Measurements from ENCODE around the gene RSPH3.
"Not testable (repeated sequence)": the region's sequence is repeated elsewhere in the genome, so short reads cannot be mapped to it uniquely, and the experiment has no call there.

The RSPH3 gene

GRCh38 chr6:158970640-158971275 lies 29.2 kb downstream of the RSPH3 start:
- no peak for DNase-seq

- DNase-seq: no peak
Measured at GRCh38 chr6:158969148-158969547, 30.9 kb downstream of the RSPH3 start.

GRCh38 chr6:158963020-158963808 lies 36.8 kb downstream of the RSPH3 start:
- DNase-seq: no peak

GRCh38 chr6:158962371-158962770 lies 37.6 kb downstream of the RSPH3 start:
- no peak for DNase-seq

- no peak for DNase-seq
Measured at GRCh38 chr6:158960026-158960425, 40.0 kb downstream of the RSPH3 start.

GRCh38 chr6:158959552-158959951 lies 40.5 kb downstream of the RSPH3 start:
- no peak for DNase-seq

GRCh38 chr6:158958504-158959386 lies 41.3 kb downstream of the RSPH3 start:
- DNase-seq: no peak

- DNase-seq: no peak
Measured at GRCh38 chr6:158955255-158955654, 44.7 kb downstream of the RSPH3 start.

- DNase-seq: no peak
Measured at GRCh38 chr6:158954753-158955152, 45.2 kb downstream of the RSPH3 start.

GRCh38 chr6:158952011-158952410 lies 48.0 kb downstream of the RSPH3 start:
- not testable (repeated sequence) for DNase-seq

- DNase-seq: not testable (repeated sequence)
Measured at GRCh38 chr6:158951565-158951964, 48.4 kb downstream of the RSPH3 start.

GRCh38 chr6:158947284-158947683 lies 52.7 kb downstream of the RSPH3 start:
- DNase-seq: no peak

GRCh38 chr6:158943380-158944032 lies 56.5 kb downstream of the RSPH3 start:
- no peak for DNase-seq

GRCh38 chr6:158942349-158942748 lies 57.7 kb downstream of the RSPH3 start:
- no peak for DNase-seq

GRCh38 chr6:158941246-158941645 lies 58.8 kb downstream of the RSPH3 start:
- no peak for DNase-seq

- no peak for DNase-seq
Measured at GRCh38 chr6:158939255-158940159, 60.5 kb downstream of the RSPH3 start.

GRCh38 chr6:158938811-158939254 lies 61.2 kb downstream of the RSPH3 start:
- no peak for DNase-seq

GRCh38 chr6:158938220-158938619 lies 61.8 kb downstream of the RSPH3 start:
- no peak for DNase-seq

GRCh38 chr6:158934157-158934556 lies 65.8 kb downstream of the RSPH3 start:
- DNase-seq: no peak

GRCh38 chr6:158933079-158933595 lies 66.9 kb downstream of the RSPH3 start:
- DNase-seq: no peak

GRCh38 chr6:158928068-158928467 lies 71.9 kb downstream of the RSPH3 start:
- no peak for DNase-seq

- DNase-seq: no peak
Measured at GRCh38 chr6:158926414-158926813, 73.6 kb downstream of the RSPH3 start.

Data from COR-L47 (cell line).